Suprapubic skin (tissue), 4 donors: ENCODE results near the gene TMTC1.

Experiments used
- CTCF ChIP-seq, 2 donors: fragments of 200-600 bp in 1 of 2; fragments of 450-650 bp in 1 of 2; sonication (generic) in 1 of 2; IDR thresholded peaks; one replicate each; pipeline ENCODE4 v1.5.1; 2016 to 2019; ENCODE audit warnings: antibody characterized with exemption in 2 of 2, mild to moderate bottlenecking in 1 of 2, moderate library complexity in 1 of 2
- EP300 ChIP-seq: sonication (generic); formaldehyde crosslinking; IDR thresholded peaks from one replicate; pipeline ENCODE4 v1.6.1; 2017; ENCODE audit warnings: antibody characterized with exemption
- POLR2A ChIP-seq, 2 donors: fragments of 450-650 bp; IDR thresholded peaks; one replicate each; pipeline ENCODE4 v1.6.1; 2017; ENCODE audit warnings: antibody characterized with exemption in 2 of 2, mild to moderate bottlenecking in 2 of 2, moderate library complexity in 2 of 2
- POLR2AphosphoS5 ChIP-seq, 3 donors: sonication (generic); formaldehyde crosslinking; IDR thresholded peaks; one replicate each; pipeline ENCODE4 v1.6.1; 2017; ENCODE audit warnings: antibody characterized with exemption in 3 of 3

DNA sequence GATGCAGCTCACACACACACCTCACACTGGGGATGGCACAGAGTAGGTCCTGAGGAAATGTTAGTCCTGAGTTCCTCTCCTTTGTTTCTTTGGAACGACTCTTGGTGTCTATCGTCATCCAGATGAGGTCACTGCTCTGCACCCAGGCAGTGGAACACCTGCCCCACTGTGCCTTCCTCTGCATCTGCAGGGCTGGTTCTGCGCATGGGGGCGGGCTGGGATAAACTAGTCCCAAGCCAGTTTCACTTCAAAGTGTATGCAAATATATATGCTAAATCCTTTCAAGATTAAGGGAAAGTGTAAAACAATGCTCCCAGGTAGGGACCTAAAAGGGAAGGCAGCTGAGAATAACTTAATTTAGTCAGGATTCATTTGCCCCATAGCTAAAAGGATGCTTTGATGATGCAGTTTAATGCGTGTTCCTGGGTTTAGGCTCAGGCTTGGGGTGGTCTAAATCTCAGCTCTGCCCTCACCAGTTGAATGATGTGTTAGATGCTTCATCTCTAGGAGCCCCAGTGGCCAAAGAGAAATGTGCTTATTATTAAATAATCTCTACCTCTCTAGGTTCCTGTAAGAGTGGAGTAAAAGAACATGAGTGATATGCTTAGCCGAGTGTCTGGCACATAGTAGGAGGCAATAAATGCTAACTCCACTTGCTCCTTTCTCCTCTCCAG lies 239.2 kb downstream of the TMTC1 start:
- no peak for TF ChIP-seq CTCF (IDR thresholded peaks at IDR 0.05)
- TF ChIP-seq POLR2AphosphoS5 (IDR thresholded peaks at IDR 0.05), result no peak
- no peak for TF ChIP-seq POLR2A (IDR thresholded peaks at IDR 0.05)
- no peak for TF ChIP-seq EP300
